Measurements from ENCODE around the gene CEBPZOS.
"Not testable (repeated sequence)": the region's sequence is repeated elsewhere in the genome, so short reads cannot be mapped to it uniquely, and the experiment has no call there.

CEBPZOS gene

GRCh38 chr2:37191747-37192146 is 4.5 kb upstream of the CEBPZOS start:
- DNase-seq, result no peak

GRCh38 chr2:37192551-37192950 is 3.7 kb upstream of the CEBPZOS start:
- DNase-seq, result no peak

GRCh38 chr2:37195862-37196319 is 405 bp upstream of the CEBPZOS start:
- not testable (repeated sequence) for DNase-seq

GRCh38 chr2:37198681-37199065 is 2.4 kb downstream of the CEBPZOS start:
- DNase-seq, result no peak

- no peak for DNase-seq
Observed at GRCh38 chr2:37201208-37201607, 4.9 kb downstream of the CEBPZOS start.

GRCh38 chr2:37201766-37202165 is 5.5 kb downstream of the CEBPZOS start:
- DNase-seq, result peak; percentile 32

- no peak for DNase-seq
Observed at GRCh38 chr2:37203708-37204107, 7.4 kb downstream of the CEBPZOS start.

GRCh38 chr2:37205071-37205661 is 8.9 kb downstream of the CEBPZOS start:
- DNase-seq, result not testable (repeated sequence)

GRCh38 chr2:37205689-37206341 is 9.5 kb downstream of the CEBPZOS start:
- DNase-seq, result no peak

- DNase-seq, result not testable (repeated sequence)
Observed at GRCh38 chr2:37206760-37207159, 10.5 kb downstream of the CEBPZOS start.

- no peak for DNase-seq
Observed at GRCh38 chr2:37211212-37211611, 14.9 kb downstream of the CEBPZOS start.

GRCh38 chr2:37211939-37212338 is 15.6 kb downstream of the CEBPZOS start:
- no peak for DNase-seq

- DNase-seq, result no peak
Observed at GRCh38 chr2:37215250-37215649, 19.0 kb downstream of the CEBPZOS start.

GRCh38 chr2:37219046-37219445 is 22.8 kb downstream of the CEBPZOS start:
- DNase-seq, result no peak

GRCh38 chr2:37223131-37223530 is 26.8 kb downstream of the CEBPZOS start:
- DNase-seq, result no peak

- DNase-seq, result no peak
Observed at GRCh38 chr2:37224063-37224462, 27.8 kb downstream of the CEBPZOS start.

- not testable (repeated sequence) for DNase-seq
Observed at GRCh38 chr2:37225129-37225528, 28.8 kb downstream of the CEBPZOS start.

- no peak for DNase-seq
Observed at GRCh38 chr2:37226863-37227262, 30.6 kb downstream of the CEBPZOS start.

GRCh38 chr2:37228788-37229187 is 32.5 kb downstream of the CEBPZOS start:
- DNase-seq, result no peak

- DNase-seq, result no peak
Observed at GRCh38 chr2:37230581-37230980, 34.3 kb downstream of the CEBPZOS start.

- peak; percentile 94 for DNase-seq
Observed at GRCh38 chr2:37231241-37232130, 35.2 kb downstream of the CEBPZOS start, which contains the start of the genes CEBPZ and NDUFAF7. Gene CEBPZ (minus strand): TSS chr2:37231596. CDS start chr2:37231567, 29 bp downstream. Gene NDUFAF7 (plus strand): TSS chr2:37231658. CDS start chr2:37231706, 48 bp downstream.

- peak; percentile 17 for DNase-seq
Observed at GRCh38 chr2:37232131-37232933, 36.0 kb downstream of the CEBPZOS start.

GRCh38 chr2:37243435-37243834 is 47.1 kb downstream of the CEBPZOS start:
- no peak for DNase-seq
